Renal pelvis (tissue), 4 donors: ENCODE measurements around the gene WFDC1. TPM values are rescaled to one million over a fixed set of nuclear protein-coding genes. Genes with fewer than 3 reads are reported as not detected.

Source experiments
- DNase-seq: peaks from one replicate; pipeline ENCODE4 v3.0.0-alpha.2; 2013
- polyA plus RNA-seq, 3 donors: library from polyadenylated mRNA; unstranded; fragments of 120-200 nt; gene quantifications; one replicate each; pipeline ENCODE4 v1.2.1, GENCODE V29; 2013; ENCODE audit not compliant: insufficient read length in 3 of 3

The WFDC1 gene
- polyA plus RNA-seq, 3 donors: 2.0 to 3.1 (median 2.5) TPM

DNA sequence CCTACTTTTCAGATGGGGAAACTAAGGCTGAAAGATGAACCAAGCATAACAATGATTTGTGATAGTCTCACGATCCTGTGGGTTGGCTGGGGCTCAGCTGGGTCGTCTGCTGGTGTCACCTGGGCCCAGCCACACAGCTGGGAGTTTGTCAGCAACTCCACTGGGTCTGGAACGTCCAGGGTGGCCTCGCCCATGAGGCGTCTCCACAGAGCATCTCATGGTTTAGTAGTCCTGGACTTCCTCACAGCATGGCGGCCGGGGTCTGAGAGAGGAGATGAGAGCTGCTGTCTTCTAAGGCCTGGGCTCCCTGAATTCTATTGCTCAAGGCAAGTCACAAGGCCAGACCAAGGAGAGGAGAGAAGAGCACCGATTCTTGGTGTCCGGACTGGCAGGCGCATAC, 24.1 kb upstream of the WFDC1 start:
- no peak for DNase-seq

DNA sequence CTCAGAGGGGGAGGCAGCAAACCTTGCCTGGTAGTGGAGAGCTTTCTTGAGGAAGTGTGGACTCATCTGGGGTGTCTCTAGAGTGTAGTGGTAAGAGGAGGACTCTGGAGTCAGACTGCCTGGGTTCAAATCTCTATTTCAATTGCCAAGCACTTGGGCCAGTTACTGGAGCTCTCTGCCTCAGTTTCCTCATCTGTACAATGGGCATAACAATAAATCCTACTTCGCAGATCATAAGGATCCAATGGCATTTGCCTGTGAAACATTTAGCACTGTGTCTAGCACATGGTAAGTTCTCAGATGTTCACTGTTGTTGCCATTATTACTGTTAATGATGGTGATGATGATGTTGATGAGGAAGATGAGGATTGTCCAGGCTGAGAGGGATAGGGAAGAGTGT, 23.6 kb upstream of the WFDC1 start:
- DNase-seq: no peak

- no peak for DNase-seq
Observed at GRCh38 chr16:84271866-84272265, 22.8 kb upstream of the WFDC1 start.

- DNase-seq: no peak
Observed at GRCh38 chr16:84272740-84273320, 21.8 kb upstream of the WFDC1 start.

- DNase-seq: no peak
Observed at GRCh38 chr16:84274515-84274914, 20.2 kb upstream of the WFDC1 start.

DNA sequence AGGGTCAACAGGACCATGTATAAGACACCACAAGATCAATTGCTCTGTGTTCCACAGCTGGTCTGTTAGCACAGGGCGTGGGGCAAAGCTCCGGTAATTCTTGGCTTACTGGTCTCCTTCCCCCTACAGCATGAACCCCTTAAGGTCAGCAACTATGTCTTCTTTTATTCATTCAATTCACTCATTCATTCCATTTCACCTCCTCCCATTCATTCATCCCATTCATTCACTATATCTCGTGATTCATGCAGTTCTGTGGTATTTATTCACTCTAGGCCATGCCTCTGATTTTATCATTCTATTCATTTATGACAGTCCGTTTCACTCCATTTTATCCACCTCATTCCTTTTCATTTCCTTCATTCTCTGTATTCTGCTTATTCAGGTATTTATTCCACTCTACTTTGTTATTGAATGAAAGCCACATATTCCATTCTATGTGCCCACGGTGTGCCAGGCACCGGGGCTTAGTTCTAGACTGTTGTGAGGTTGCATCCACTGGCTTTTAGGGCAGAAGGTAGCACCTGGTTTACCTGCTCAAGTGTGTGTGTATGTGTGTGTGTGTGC, 19.0 kb upstream of the WFDC1 start:
- DNase-seq: no peak

- peak; percentile 42 for DNase-seq
Observed at GRCh38 chr16:84277244-84277823, 17.3 kb upstream of the WFDC1 start.

DNA sequence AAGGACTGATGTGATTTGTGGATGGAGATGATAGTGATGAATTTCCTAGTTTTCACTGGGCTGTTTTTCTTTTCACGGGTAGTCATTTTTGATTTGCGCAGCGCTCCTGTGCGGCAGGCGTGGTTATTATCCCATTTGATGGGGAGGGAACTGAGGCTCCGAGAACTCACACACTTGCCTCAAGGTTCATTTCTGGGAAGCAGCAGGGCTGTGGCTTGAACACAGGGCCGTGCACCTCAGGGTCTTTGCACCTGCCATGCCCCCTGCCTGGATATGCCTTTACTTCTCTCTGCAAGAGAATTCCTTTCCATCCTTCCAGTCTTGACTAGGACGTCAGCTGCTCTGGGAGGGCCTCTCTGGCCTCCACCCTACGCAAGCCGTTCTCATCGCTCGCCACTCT, 16.3 kb upstream of the WFDC1 start:
- DNase-seq: no peak

DNA sequence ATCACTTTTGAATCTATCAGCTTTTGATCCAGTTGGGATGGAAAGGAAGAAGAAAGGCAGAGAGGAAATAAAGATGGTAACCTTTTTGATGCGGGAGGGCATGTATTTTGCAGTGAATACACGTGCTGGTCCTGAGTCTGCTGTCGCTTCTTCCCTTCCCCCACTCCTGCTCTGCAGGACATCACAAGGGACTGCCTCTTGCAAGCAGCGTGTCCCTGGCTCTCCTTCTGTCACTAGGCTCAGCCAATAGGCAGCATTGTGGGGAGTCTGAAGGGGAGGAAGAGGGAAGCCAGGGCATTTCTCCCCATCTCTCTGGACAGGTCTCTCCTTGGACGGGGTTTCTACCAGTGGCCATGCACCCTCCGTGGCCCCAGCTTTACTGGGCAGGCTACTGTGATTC, 15.7 kb upstream of the WFDC1 start:
- DNase-seq: no peak

GRCh38 chr16:84279881-84280280, 14.8 kb upstream of the WFDC1 start:
- DNase-seq: peak; percentile 58

DNA sequence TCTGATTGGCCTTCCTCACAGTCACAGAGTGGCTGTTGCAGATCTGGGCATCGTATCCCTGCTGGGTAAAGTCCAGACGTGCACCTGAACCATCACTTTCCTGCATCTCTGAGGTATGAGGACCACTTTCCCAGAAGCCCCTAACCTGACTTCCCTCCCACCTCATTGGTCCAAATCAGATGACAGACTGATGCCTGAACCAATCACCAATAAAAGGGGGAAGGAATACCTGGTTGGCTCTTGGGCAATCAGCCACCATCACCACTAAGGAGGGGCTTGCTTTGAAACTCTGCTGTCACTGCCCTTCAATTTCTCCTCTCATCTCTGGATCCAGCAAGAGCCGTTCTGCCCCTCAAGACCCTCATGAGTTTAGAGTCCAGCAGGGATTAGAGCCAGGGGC, 13.6 kb upstream of the WFDC1 start:
- DNase-seq: no peak

GRCh38 chr16:84282533-84282932, 12.1 kb upstream of the WFDC1 start:
- DNase-seq: no peak

GRCh38 chr16:84283314-84284153, 11.1 kb upstream of the WFDC1 start:
- no peak for DNase-seq

- peak; percentile 54 for DNase-seq
Observed at GRCh38 chr16:84284154-84284722, 10.4 kb upstream of the WFDC1 start.

DNA sequence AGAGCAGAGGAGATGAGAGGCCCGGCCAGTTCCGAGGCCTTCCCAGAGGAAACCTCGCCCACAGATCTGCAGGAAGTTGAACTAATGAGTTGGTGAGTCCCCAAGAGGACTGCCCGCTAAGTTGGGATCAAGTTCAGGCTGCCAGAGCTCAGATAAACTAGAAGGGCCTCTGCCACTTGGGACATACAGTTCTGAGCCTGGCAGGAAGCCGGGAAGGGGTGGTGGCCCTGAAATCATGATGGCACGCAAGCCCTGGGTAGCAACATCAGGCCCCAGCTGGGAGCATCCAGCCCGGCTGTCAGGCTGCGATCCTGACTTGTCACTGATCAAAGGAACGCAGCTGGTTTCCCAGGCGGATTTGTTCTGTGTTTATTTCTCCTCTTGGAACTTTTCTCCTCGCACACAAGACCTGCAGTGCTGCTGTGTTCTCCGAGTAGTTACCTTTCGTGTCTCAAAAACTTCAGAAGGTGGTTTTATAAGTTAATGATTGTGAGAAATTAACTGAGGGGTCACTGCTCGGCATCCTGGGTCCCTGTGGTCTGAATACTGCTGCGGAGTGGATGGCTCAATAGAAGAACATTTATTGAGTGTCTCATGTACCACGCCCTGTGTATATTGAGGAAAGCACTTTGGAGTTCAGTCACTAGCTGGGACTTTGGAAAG, 8.0 kb upstream of the WFDC1 start:
- DNase-seq: no peak

- DNase-seq: no peak
Observed at GRCh38 chr16:84288902-84289301, 5.8 kb upstream of the WFDC1 start.

GRCh38 chr16:84291226-84291625, 3.5 kb upstream of the WFDC1 start:
- DNase-seq: no peak

DNA sequence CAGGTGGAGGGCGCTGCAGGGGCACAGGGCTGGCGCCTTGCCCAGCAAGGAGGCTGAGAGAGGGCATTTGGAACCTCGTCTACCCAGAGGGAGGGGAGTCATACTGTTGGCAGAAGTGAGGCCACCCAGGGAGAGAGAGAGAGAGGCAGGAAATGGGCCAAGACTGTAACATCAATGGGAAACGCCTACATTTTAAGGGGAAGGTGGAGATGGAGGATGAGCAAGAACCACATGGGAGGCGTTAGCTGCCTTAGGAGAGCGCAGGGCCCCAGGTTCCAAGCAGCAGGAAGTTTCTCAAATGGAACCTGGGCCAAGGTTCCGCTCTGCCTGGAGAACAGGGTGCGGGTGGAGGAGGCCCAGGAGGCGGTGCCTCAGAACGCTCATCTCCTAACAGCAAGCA, 2.7 kb upstream of the WFDC1 start:
- DNase-seq: no peak

DNA sequence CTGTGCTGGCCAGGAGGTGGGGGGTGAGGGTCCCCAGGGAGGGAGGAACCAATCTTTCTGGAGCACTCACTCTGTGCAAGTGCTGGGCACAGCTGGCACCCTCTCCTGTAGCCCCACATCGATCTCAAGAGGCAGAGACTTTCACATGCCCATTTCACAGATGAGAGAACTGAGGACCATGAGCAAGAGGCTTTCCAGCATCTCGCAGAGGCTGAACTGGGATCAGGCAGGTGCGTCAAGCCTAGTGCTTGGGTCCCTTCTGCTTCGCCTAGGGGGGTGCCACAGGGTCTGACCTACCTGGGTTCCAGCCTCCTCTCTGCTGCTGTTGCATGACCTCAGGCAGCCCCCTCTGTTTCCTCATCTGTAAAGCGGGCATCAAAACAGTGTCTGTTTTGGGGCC, 1.3 kb upstream of the WFDC1 start:
- no peak for DNase-seq

GRCh38 chr16:84294117-84294516, 561 bp upstream of the WFDC1 start:
- DNase-seq: no peak

- no peak for DNase-seq
Observed at GRCh38 chr16:84295203-84295860, 654 bp downstream of the WFDC1 start.
